ENCODE measurements around the gene KRT81. TPM values are rescaled to one million over a fixed set of nuclear protein-coding genes. Genes with fewer than 3 reads are reported as not detected.

The KRT81 gene
- total and polyA plus RNA-seq, 2 of the 4 experiments (the other 2 are of a cell fraction): under 0.01 to 0.05 TPM

- H4K8ac ChIP-seq (ENCODE audit: low read depth in 2 of 2, low read length in 2 of 2): peak overlapping the region; percentile 90 to 99
- peak; percentile 97 for DNase-seq
- H3K4me1 ChIP-seq (ENCODE audit: control insufficient read depth, insufficient read depth, low read length): peaks cover 24% of the 10 kb centered on the region
- H3K27me3 ChIP-seq (ENCODE audit: control insufficient read depth, insufficient read depth, low read length): no peaks in the 10 kb centered on the region
- intact Hi-C loops (cut with micrococcal nuclease): loop anchor here (2.0 to 10.0 kb wide), 2 partner anchors 68 to 594 kb away; no protein-coding TSS in a partner anchor
- in situ Hi-C loops (cut with MboI; ENCODE audit: low sequenced_read_pairs): no loop called here
- H3K9me3 ChIP-seq (ENCODE audit: control insufficient read depth, insufficient read depth, low read length): no peaks in the 10 kb centered on the region
- peak overlapping the region; percentile 87 for H3K18ac ChIP-seq (ENCODE audit: low read depth, low read length)
- peak overlapping the region; percentile 93 for H3K14ac ChIP-seq (replicated peaks; ENCODE audit: low read depth, low read length)
- H4K5ac ChIP-seq (ENCODE audit: low read depth, low read length): peak overlapping the region; percentile 73
- H4K20me1 ChIP-seq (ENCODE audit: insufficient read depth, low read length): peaks cover 5% of the 10 kb centered on the region; the same call in 1 of the 2 replicates
- peak overlapping the region; percentile 100 for H4K91ac ChIP-seq (ENCODE audit: insufficient read depth, low read depth, low read length)
- H3K4ac ChIP-seq (ENCODE audit: low read depth, low read length): peak overlapping the region; percentile 100
- peak overlapping the region; percentile 36 for H2AFZ ChIP-seq (replicated peaks; ENCODE audit: low read length, poor library complexity)
- dilution Hi-C loops (cut with HindIII; ENCODE audit: low sequenced_read_pairs, unreplicated experiment): no loop called here
- peak overlapping the region; percentile 99 for H2BK120ac ChIP-seq (ENCODE audit: low read depth, low read length)
- peak overlapping the region; percentile 91 for H3K27ac ChIP-seq (ENCODE audit: insufficient read depth, low read length)
- H3K79me1 ChIP-seq (ENCODE audit: low read depth in 1 of 2, low read length in 2 of 2): peaks cover 0 to 8% of the 10 kb centered on the region in 2 experiments; a peak in 1 of 4 replicates
- BruUV-seq (replicated peaks): no TSS peak
- H3K9ac ChIP-seq (ENCODE audit: low read depth, low read length): peak overlapping the region; percentile 62
- H3K36me3 ChIP-seq (ENCODE audit: control insufficient read depth, insufficient read depth, low read length): no peaks in the 10 kb centered on the region
- H3K23ac ChIP-seq (ENCODE audit: low read depth, low read length): peak overlapping the region; percentile 98
- no CpG with 5 or more reads among the region's 4 CpGs for WGBS, 2 experiments (ENCODE audit: extremely low coverage in 2 of 2, insufficient read length in 1 of 2)
- H3K4me3 ChIP-seq (ENCODE audit: insufficient read depth, low read depth, low read length): no peak overlapping the region
- peak overlapping the region; percentile 95 for H2AK9ac ChIP-seq (replicated peaks; ENCODE audit: low read depth, low read length, poor library complexity)
- peak overlapping the region; percentile 93 for H2BK5ac ChIP-seq (ENCODE audit: low read depth, low read length, poor library complexity, severe bottlenecking)
- H3K4me2 ChIP-seq (ENCODE audit: low read depth, low read length): peak overlapping the region; percentile 35
- no peak for TF ChIP-seq USF2 (IDR thresholded peaks at IDR 0.05; ENCODE audit: low read depth, low read length)
- peak; percentile 56; the same call in 1 of the 2 replicates for TF ChIP-seq NFE2L2 (IDR thresholded peaks at IDR 0.05; ENCODE audit: low read depth, low read length)
- peak; percentile 67 for TF ChIP-seq RCOR1 (IDR thresholded peaks at IDR 0.05; ENCODE audit: insufficient replicate concordance, low read length)
- peak; percentile 25; the same call in 1 of the 2 replicates for TF ChIP-seq FOS (IDR thresholded peaks at IDR 0.05; ENCODE audit: low read depth, low read length)
- no peak for TF ChIP-seq CTCF (conservative IDR thresholded peaks at IDR 0.05; ENCODE audit: low read depth, low read length)
- TF ChIP-seq RAD21 (IDR thresholded peaks at IDR 0.05; ENCODE audit: low read length): peak; percentile 19; the same call in 1 of the 2 replicates
- peak; percentile 72 for TF ChIP-seq POLR2A (IDR thresholded peaks at IDR 0.05; ENCODE audit: low read depth, low read length)
- TF ChIP-seq RFX5 (IDR thresholded peaks at IDR 0.05; ENCODE audit: low read depth, low read length): no peak
- TF ChIP-seq CHD1 (IDR thresholded peaks at IDR 0.05; ENCODE audit: low read depth, low read length): 0 out of 2 replicates have a peak, but pooled peaks have one; percentile 80
- peak; percentile 44 for TF ChIP-seq BHLHE40 (IDR thresholded peaks at IDR 0.05; ENCODE audit: low read depth, low read length)
- TF ChIP-seq CEBPB (IDR thresholded peaks at IDR 0.05; ENCODE audit: low read depth, low read length): peak; percentile 1; the same call in 1 of the 2 replicates
- TF ChIP-seq SMC3 (IDR thresholded peaks at IDR 0.05; ENCODE audit: low read depth, low read length): peak; percentile 20; the same call in 1 of the 2 replicates
- ChIA-PET POLR2A (ENCODE audit: unreplicated experiment) (no interaction called here), CTCF (interaction anchor here (0.6 to 2.1 kb wide), 4 partner anchors 11 to 123 kb away, joined by 3 to 9 read pairs (median 4); no protein-coding TSS in a partner anchor)
- peak overlapping the region; percentile 77; the same call in 2 of the 3 replicates for H2BK15ac ChIP-seq (ENCODE audit: low read depth, low read length)
- peak overlapping the region; percentile 99 for H3K56ac ChIP-seq (ENCODE audit: extremely low read depth, insufficient read depth, low read length)
- H3K9me1 ChIP-seq (ENCODE audit: insufficient read depth, low read length): peaks cover 53% of the 10 kb centered on the region
- H2AK5ac ChIP-seq (ENCODE audit: low read depth, low read length): peak overlapping the region; percentile 98
- ATAC-seq (ENCODE audit: low read depth): peak; percentile 66
- H2BK20ac ChIP-seq (ENCODE audit: low read depth, low read length): peak overlapping the region; percentile 99
Observed at GRCh38 chr12:52280796-52281560, 10.4 kb downstream of the KRT81 start.

Data from IMR-90 (cell line).